H9 (cell line): ENCODE data around the gene ZP1. TPM values are rescaled to one million over a fixed set of nuclear protein-coding genes. Genes with fewer than 3 reads are reported as not detected.

Experiments
- DNase-seq: peaks from one replicate; pipeline ENCODE4 v3.0.0-alpha.2; 2017
- H2AFZ ChIP-seq: one replicate; pipeline ENCODE4 v1.6.1; 2013; ENCODE audit warnings: mild to moderate bottlenecking, low read length, control low read depth, moderate library complexity
- H2AK5ac ChIP-seq: 2 replicates; pipeline ENCODE4 v1.6.1; 2013; ENCODE audit warnings: low read length, control low read depth, mixed read lengths; ENCODE audit not compliant: insufficient read length
- H2BK120ac ChIP-seq: one replicate; pipeline ENCODE4 v1.6.1; 2013; ENCODE audit warnings: low read depth, mild to moderate bottlenecking, low read length, control low read depth, inconsistent platforms; ENCODE audit not compliant: poor library complexity, severe bottlenecking
- H2BK12ac ChIP-seq: 2 replicates; pipeline ENCODE4 v1.6.1; 2013; ENCODE audit warnings: low read length, control low read depth, mixed read lengths, low read depth; ENCODE audit not compliant: insufficient read length
- H2BK15ac ChIP-seq: 2 replicates; pipeline ENCODE4 v1.6.1; 2013; ENCODE audit warnings: low read depth, low read length, control low read depth
- H2BK20ac ChIP-seq: one replicate; pipeline ENCODE4 v1.6.1; 2013; ENCODE audit warnings: low read depth, mild to moderate bottlenecking, low read length, control low read depth, inconsistent platforms; ENCODE audit not compliant: poor library complexity, severe bottlenecking
- H2BK5ac ChIP-seq: 2 replicates; pipeline ENCODE4 v1.6.1; 2013; ENCODE audit warnings: low read length, control low read depth, mixed read lengths; ENCODE audit not compliant: insufficient read length
- H3K14ac ChIP-seq: 2 replicates; pipeline ENCODE4 v1.6.1; 2013; ENCODE audit warnings: low read length, control low read depth; ENCODE audit not compliant: insufficient read depth
- H3K18ac ChIP-seq: 2 replicates; pipeline ENCODE4 v1.6.1; 2013; ENCODE audit warnings: low read depth, mild to moderate bottlenecking, mixed read lengths, low read length, control low read depth; ENCODE audit not compliant: insufficient read length
- H3K23ac ChIP-seq: 2 replicates; pipeline ENCODE4 v1.6.1; 2013; ENCODE audit warnings: low read length, control low read depth, mixed read lengths, low read depth; ENCODE audit not compliant: insufficient read length
- H3K23me2 ChIP-seq: 2 replicates; pipeline ENCODE4 v1.6.1; 2013; ENCODE audit warnings: low read depth, mild to moderate bottlenecking, mixed read lengths, low read length, control low read depth; ENCODE audit not compliant: insufficient read length, poor library complexity, severe bottlenecking
- H3K27ac ChIP-seq: 2 replicates; pipeline ENCODE4 v1.5.1; 2013; ENCODE audit warnings: low read length, control low read depth, mixed read lengths, low read depth; ENCODE audit not compliant: insufficient read length
- H3K27me3 ChIP-seq: 2 replicates; pipeline ENCODE4 v1.6.1; 2013; ENCODE audit warnings: low read length, control low read depth, inconsistent platforms; ENCODE audit not compliant: insufficient read depth
- H3K4ac ChIP-seq: 2 replicates; pipeline ENCODE4 v1.6.1; 2013; ENCODE audit warnings: low read depth, mild to moderate bottlenecking, control low read depth, inconsistent platforms, low read length, moderate library complexity
- H3K4me1 ChIP-seq: 2 replicates; pipeline ENCODE4 v1.6.1; 2013; ENCODE audit warnings: low read length, control low read depth, inconsistent platforms; ENCODE audit not compliant: insufficient read depth
- H3K4me2 ChIP-seq: 2 replicates; pipeline ENCODE4 v1.6.1; 2013; ENCODE audit warnings: low read length, control low read depth, mixed read lengths; ENCODE audit not compliant: insufficient read length, insufficient read depth
- H3K56ac ChIP-seq: 2 replicates; pipeline ENCODE4 v1.6.1; 2013; ENCODE audit warnings: low read depth, mild to moderate bottlenecking, mixed read lengths, low read length, control low read depth; ENCODE audit not compliant: insufficient read length
- H3K79me1 ChIP-seq: 2 replicates; pipeline ENCODE4 v1.6.1; 2013; ENCODE audit warnings: low read depth, mild to moderate bottlenecking, moderate library complexity, low read length, control low read depth, inconsistent platforms; ENCODE audit not compliant: insufficient read depth, poor library complexity, severe bottlenecking
- H3K79me2 ChIP-seq: 2 replicates; pipeline ENCODE4 v1.6.1; 2013; ENCODE audit warnings: low read length, control low read depth, inconsistent platforms; ENCODE audit not compliant: insufficient read depth
- H3K9ac ChIP-seq: 2 replicates; pipeline ENCODE4 v1.6.1; 2013; ENCODE audit warnings: low read length, control low read depth, mixed read lengths; ENCODE audit not compliant: insufficient read length; ENCODE audit errors: extremely low read depth
- H3K9me3 ChIP-seq: one replicate; pipeline ENCODE4 v1.6.1; 2013; ENCODE audit warnings: low read depth, low read length, inconsistent platforms; ENCODE audit not compliant: control insufficient read depth
- H3T11ph ChIP-seq: one replicate; pipeline ENCODE4 v1.6.1; 2013; ENCODE audit warnings: mild to moderate bottlenecking, low read length, control low read depth, inconsistent platforms
- H4K20me1 ChIP-seq: one replicate; pipeline ENCODE4 v1.6.1; 2013; ENCODE audit not compliant: control insufficient read depth, insufficient read length, insufficient read depth
- H4K5ac ChIP-seq: 2 replicates; pipeline ENCODE4 v1.6.1; 2013; ENCODE audit warnings: low read depth, mild to moderate bottlenecking, mixed read lengths, low read length, control low read depth; ENCODE audit not compliant: insufficient read length
- H4K8ac ChIP-seq: replicated peaks from 2 replicates; pipeline ENCODE4 v1.6.1; 2013; ENCODE audit warnings: low read length, control low read depth, mixed read lengths, low read depth; ENCODE audit not compliant: insufficient read length
- H4K91ac ChIP-seq: 2 replicates; pipeline ENCODE4 v1.6.1; 2013; ENCODE audit warnings: low read depth, mild to moderate bottlenecking, moderate library complexity, mixed read lengths, low read length, control low read depth; ENCODE audit not compliant: insufficient read length
- H3K27ac Mint-ChIP-seq, 3 experiments: 2 replicates in 2 of 3; 3 replicates in 1 of 3; pipeline ENCODE4 v1.8.0; 2020 to 2021; ENCODE audit warnings: mixed read lengths in 3 of 3, mild to moderate bottlenecking in 1 of 3, moderate library complexity in 1 of 3
- H3K27me3 Mint-ChIP-seq: 2 replicates; pipeline ENCODE4 v1.8.0; 2021; ENCODE audit warnings: low read depth, mild to moderate bottlenecking, moderate library complexity, mixed read lengths
- H3K36me3 Mint-ChIP-seq, 3 experiments: 2 replicates in 2 of 3; 3 replicates in 1 of 3; pipeline ENCODE4 v1.8.0; 2020 to 2021; ENCODE audit warnings: low read depth in 3 of 3, mixed read lengths in 3 of 3; ENCODE audit not compliant: insufficient read depth in 1 of 3
- H3K4me1 Mint-ChIP-seq, 2 experiments: 2 replicates each; pipeline ENCODE4 v1.8.0; 2020; ENCODE audit warnings: mixed read lengths in 2 of 2
- H3K4me3 Mint-ChIP-seq, 2 experiments: 2 replicates in 1 of 2; 3 replicates in 1 of 2; pipeline ENCODE4 v1.8.0; 2020 to 2021; ENCODE audit warnings: mild to moderate bottlenecking in 2 of 2, mixed read lengths in 2 of 2, moderate library complexity in 1 of 2
- H3K9me3 Mint-ChIP-seq, 2 experiments: 2 replicates in 1 of 2; 3 replicates in 1 of 2; pipeline ENCODE4 v1.8.0; 2020; ENCODE audit warnings: mild to moderate bottlenecking in 2 of 2, mixed read lengths in 2 of 2, moderate library complexity in 1 of 2
- CTCF ChIP-seq: fragments of 200-600 bp; sonication (generic); conservative IDR thresholded peaks from 3 replicates; pipeline ENCODE4 v1.8.0; 2021; ENCODE audit warnings: antibody characterized with exemption, mild to moderate bottlenecking
- WGBS: extraction: QIAGEN DNeasy Blood & Tissue Kit; methylation state at CpG from one replicate; pipeline ENCODE4 v1.1.7; 2013; ENCODE audit warnings: missing lambda C conversion rate, low lambda C conversion rate, mixed read lengths; ENCODE audit not compliant: insufficient read length; ENCODE audit errors: extremely low coverage; 5-methylcytosine and 5-hydroxymethylcytosine counted together
- total RNA-seq: library from RNA; stranded (reverse); gene quantifications from 2 replicates; pipeline ENCODE4 v1.2.1, GENCODE V29; 2021

Gene ZP1
- total RNA-seq, 1 experiment from 2014 or later, result not detected

DNA sequence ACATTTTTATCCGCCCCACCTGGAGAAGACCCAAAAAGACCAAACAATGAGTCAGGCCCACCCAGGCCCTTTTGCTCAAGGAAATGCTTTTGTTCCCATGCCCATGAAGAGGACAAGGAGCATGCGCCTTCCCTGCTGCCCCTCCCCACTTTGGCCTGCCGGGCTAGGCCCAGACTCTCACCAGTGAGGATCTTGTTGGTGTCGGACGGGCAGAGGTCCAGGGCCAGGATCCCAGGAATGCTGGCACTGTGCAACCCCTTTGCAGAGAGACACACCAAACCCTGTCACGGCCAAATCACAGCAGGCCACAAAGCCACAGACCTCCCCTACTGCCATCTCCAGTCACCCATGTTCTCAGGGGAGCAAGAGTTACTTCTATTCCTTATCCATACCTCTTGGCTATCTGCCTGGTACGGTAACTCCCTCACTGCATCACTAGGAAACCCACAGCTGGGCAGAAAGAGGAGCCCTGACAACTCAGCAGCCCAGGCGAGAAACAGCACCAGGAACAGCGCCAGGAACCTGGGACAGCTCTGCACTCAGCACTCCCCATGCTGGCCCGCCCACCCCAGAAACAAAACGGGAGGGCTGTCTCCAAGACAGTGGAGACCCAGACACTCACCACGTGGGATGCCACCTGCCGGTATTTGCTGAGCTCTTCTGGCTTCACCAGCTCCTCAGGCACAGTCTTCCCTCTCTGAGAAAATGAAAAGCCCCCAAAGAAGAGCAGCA, 33.5 kb downstream of the ZP1 start:
- H3K27ac Mint-ChIP-seq, result no peak overlapping the region
- H3K23ac ChIP-seq, result no peak overlapping the region
- H3K27me3 ChIP-seq, result no peaks in the 10 kb centered on the region
- no peak overlapping the region for H3K4me3 Mint-ChIP-seq
- H3K27me3 Mint-ChIP-seq, result no peaks in the 10 kb centered on the region
- H2AFZ ChIP-seq, result no peak overlapping the region
- H3K56ac ChIP-seq, result no peak overlapping the region
- H2BK12ac ChIP-seq, result no peak overlapping the region
- peaks cover 2% of the 10 kb centered on the region for H4K20me1 ChIP-seq
- no peaks in the 10 kb centered on the region for H3K9me3 ChIP-seq
- no peaks in the 10 kb centered on the region for H3K9me3 Mint-ChIP-seq
- no peak overlapping the region for H2BK5ac ChIP-seq
- H2BK15ac ChIP-seq, result no peak overlapping the region
- no peak overlapping the region for H3K4ac ChIP-seq
- no peak overlapping the region for H3K4me2 ChIP-seq
- H3K27ac ChIP-seq, result no peak overlapping the region
- no peak for TF ChIP-seq CTCF
- H2BK20ac ChIP-seq, result no peak overlapping the region
- no peak overlapping the region for H2BK120ac ChIP-seq
- no peak overlapping the region for H4K91ac ChIP-seq
- peaks cover 42 to 76% (median 64%) of the 10 kb centered on the region in 3 experiments; a peak in 6 of 7 replicates for H3K36me3 Mint-ChIP-seq
- H3K14ac ChIP-seq, result no peak overlapping the region
- no peak overlapping the region for H3T11ph ChIP-seq
- no peak for DNase-seq
- H4K8ac ChIP-seq, result no peak overlapping the region
- peaks cover 4% of the 10 kb centered on the region for H3K23me2 ChIP-seq
- H3K79me1 ChIP-seq, result peaks cover 5% of the 10 kb centered on the region
- no peak overlapping the region for H2AK5ac ChIP-seq
- H3K4me1 ChIP-seq, result peaks cover 3% of the 10 kb centered on the region; the same call in 1 of the 2 replicates
- no peak overlapping the region for H3K18ac ChIP-seq
- H3K79me2 ChIP-seq, result peaks cover 18% of the 10 kb centered on the region; the same call in 1 of the 2 replicates
- peaks cover 7 to 15% of the 10 kb centered on the region in 2 experiments for H3K4me1 Mint-ChIP-seq
- WGBS, result no CpG with 5 or more reads among the region's 13 CpGs
- no peak overlapping the region for H4K5ac ChIP-seq
- H3K9ac ChIP-seq, result no peak overlapping the region
